Skeletal muscle cell (primary cell): ENCODE measurements around the gene SESN2.

Source experiments
- DNase-seq: peaks from one replicate; pipeline ENCODE4 v3.0.0-alpha.2; 2010; ENCODE audit warnings: low read depth
- H3K4me3 ChIP-seq: 2 replicates; pipeline ENCODE4 v1.5.1; 2011; ENCODE audit warnings: low read depth, mild to moderate bottlenecking, control low read depth, low read length, moderate library complexity

Gene SESN2

GRCh38 chr1:28281608-28282425 lies 22.5 kb downstream of the SESN2 start:
- H3K4me3 ChIP-seq = no peak overlapping the region
- DNase-seq = no peak

DNA sequence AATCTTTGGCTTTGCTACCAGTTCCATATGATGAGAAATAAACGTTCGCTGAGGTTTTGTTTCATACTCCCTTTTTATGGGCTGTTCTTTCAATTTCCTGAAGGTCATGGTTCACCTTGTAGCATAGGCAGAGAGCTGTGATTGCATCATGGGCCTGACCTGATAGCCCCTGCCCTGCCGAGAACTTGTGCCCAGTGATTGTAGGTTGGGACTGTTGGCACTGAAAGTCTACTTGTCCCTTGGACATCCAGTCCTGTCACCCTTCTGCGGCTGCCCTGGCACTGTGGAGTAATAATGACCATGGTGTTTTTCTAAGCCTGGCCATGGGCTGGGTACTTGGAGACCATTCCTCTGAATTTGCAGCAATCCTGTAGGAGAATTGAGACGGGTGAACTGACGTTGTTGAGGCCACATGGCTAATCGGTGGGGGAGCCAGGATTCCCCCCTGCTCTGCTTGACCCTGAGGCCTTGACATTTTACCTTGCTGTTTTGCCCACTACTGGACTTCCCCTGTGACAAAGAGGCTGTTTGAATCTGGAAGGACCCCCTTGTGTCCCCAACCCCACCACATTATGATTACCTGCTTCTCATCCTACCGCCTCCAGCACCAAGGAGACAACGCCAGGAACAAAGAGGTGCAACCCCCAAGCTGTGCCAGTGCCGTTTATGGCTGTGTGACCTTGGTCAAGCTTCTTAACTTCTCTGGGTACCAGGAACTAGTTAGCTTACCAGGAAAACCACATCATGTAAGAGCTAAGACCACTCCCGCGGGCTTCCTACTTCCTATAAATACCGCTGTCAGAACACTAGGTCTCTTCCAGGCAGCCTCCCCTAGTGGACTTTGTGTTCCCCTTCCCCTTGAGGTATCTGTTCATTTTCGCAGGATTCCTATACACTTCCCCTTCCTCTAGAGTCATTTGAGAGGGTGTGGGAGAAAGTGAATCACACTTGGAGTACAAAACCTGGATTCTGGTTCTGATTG lies 23.4 kb downstream of the SESN2 start:
- DNase-seq = no peak
- H3K4me3 ChIP-seq = no peak overlapping the region

DNA sequence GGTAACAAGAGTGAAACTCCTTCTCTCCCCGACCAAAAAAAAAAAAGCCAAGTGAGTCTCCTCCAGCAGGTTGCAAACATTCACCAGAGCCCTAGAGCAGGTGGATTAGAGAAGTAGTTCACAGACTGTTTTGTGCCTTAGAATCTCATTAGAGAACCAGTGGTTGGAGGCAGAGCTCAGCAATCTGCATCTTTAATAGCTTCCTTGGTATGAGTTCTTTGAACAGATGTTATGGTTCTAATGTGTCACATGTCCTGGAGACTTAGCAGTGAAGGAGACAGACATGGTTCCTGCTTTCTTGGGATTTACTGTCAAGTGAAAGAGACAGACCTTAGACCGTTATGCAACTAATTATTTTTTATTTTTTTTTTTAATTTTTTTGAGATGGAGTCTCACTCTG lies 26.8 kb downstream of the SESN2 start:
- H3K4me3 ChIP-seq = no peak overlapping the region
- DNase-seq = no peak

GRCh38 chr1:28288487-28288886 lies 29.2 kb downstream of the SESN2 start:
- DNase-seq = no peak
- no peak overlapping the region for H3K4me3 ChIP-seq

- no peak for DNase-seq
Observed at GRCh38 chr1:28290851-28291250, 31.5 kb downstream of the SESN2 start.

GRCh38 chr1:28291711-28292110 lies 32.4 kb downstream of the SESN2 start:
- H3K4me3 ChIP-seq = no peak overlapping the region
- no peak for DNase-seq

More at GRCh38 chr1:28290851-28291250, 31.5 kb downstream of the SESN2 start:
- no peak overlapping the region for H3K4me3 ChIP-seq

GRCh38 chr1:28295936-28296335 lies 36.6 kb downstream of the SESN2 start:
- no peak overlapping the region for H3K4me3 ChIP-seq
- DNase-seq = no peak

GRCh38 chr1:28296401-28297261 lies 37.3 kb downstream of the SESN2 start:
- peak; percentile 29 for DNase-seq

GRCh38 chr1:28297826-28298225 lies 38.5 kb downstream of the SESN2 start:
- no peak overlapping the region for H3K4me3 ChIP-seq
- DNase-seq = no peak

More at GRCh38 chr1:28296401-28297261, 37.3 kb downstream of the SESN2 start:
- peak overlapping the region; percentile 25 for H3K4me3 ChIP-seq

GRCh38 chr1:28298438-28298837 lies 39.1 kb downstream of the SESN2 start:
- no peak overlapping the region for H3K4me3 ChIP-seq
- no peak for DNase-seq

- no peak overlapping the region for H3K4me3 ChIP-seq
- no peak for DNase-seq
Observed at GRCh38 chr1:28301368-28302174, 42.3 kb downstream of the SESN2 start.

GRCh38 chr1:28302247-28302646 lies 42.9 kb downstream of the SESN2 start:
- no peak for DNase-seq
- no peak overlapping the region for H3K4me3 ChIP-seq

GRCh38 chr1:28306301-28306949 lies 47.1 kb downstream of the SESN2 start:
- H3K4me3 ChIP-seq = no peak overlapping the region
- DNase-seq = no peak

- DNase-seq = no peak
- H3K4me3 ChIP-seq = no peak overlapping the region
Observed at GRCh38 chr1:28308750-28309149, 49.4 kb downstream of the SESN2 start.

GRCh38 chr1:28309702-28310101 lies 50.4 kb downstream of the SESN2 start:
- no peak for DNase-seq
- H3K4me3 ChIP-seq = no peak overlapping the region

DNA sequence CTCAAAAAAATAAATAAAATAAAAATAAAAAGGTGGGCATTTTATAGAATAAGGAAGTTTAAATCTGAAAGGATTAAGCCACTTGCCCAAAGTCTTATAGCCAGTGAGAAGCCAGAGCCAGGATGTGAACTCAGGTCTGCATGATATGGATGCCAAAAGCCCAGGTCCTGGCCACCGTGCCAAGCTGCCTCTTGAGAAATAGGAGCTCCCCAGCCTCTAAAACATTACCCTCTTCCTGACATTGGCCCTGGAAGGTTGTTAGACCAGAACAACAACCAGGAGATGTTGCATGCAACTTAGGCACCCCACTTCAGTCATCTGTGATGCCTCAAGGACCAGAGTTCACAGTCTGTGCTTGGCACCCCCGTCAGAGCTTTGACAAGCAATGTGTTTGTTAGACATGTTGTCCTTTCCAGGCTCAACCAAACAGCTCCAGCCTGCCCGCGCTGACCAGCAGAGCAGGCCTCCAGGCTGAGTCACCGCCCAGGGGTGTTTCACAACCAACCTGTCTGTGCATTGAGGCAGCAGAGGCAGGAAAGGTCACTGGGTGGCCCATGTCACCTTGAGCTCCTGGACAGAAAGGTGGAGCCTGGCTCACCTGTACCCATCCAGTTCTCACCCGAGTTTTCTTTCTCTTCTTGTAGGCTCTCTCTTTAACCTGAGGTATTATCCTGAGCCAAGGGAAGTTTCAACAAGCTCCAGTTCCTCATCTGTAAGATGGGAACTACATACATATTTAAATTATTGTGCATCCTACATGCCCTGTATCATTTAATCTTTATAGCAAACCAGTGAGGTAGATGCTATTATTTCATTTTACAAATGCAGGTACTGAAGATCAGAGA lies 54.6 kb downstream of the SESN2 start:
- peak; percentile 39 for DNase-seq
- H3K4me3 ChIP-seq = no peak overlapping the region

- no peak for DNase-seq
- H3K4me3 ChIP-seq = no peak overlapping the region
Observed at GRCh38 chr1:28314547-28314941, 55.2 kb downstream of the SESN2 start.
